ENCODE data around the gene TFAP2C. TPM values are rescaled to one million over a fixed set of nuclear protein-coding genes. Genes with fewer than 3 reads are reported as not detected.
"Not testable (repeated sequence)": the region's sequence is repeated elsewhere in the genome, so short reads cannot be mapped to it uniquely, and the experiment has no call there.

TFAP2C gene
- total RNA-seq, 1 donor from 2014 or later = 0.35 TPM

DNA sequence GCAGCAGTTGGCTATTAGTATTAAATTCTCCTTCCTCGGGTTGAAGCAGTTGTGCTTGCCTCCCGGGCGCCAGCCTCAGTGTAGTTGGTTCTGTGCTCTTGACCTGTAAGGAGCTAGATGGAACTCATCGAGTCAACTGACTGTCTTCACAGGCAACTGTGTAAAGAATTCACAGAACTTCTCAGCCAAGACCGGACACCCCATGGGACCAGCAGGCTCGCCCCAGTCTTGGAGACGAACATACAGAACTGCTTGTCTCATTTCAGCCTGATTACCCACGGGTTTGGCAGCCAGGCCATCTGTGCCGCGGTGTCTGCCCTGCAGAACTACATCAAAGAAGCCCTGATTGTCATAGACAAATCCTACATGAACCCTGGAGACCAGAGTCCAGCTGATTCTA is 8.5 kb downstream of the TFAP2C start:
- DNase-seq (ENCODE audit: extremely low read depth, low read depth, low spot score) = no peak

DNA sequence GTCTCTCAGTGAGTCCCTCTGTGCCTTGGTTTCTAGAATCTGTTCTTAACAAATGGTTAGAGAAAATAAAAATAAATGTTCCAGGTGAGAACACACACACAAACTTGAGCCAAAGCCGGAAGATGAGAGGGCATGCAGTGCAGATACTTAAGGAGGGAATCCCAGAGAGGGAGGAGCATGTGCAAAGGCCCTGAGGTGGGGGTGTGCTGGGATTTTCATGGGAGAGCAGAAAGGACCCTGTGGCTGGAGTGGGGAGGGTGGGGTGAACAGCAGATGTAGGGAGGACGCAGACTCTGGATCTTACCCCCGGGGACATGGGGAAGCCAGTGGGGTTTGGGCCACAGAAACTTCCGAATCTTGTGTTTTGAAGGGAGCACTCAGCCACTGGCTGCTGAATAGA is 17.5 kb downstream of the TFAP2C start:
- no peak for DNase-seq (ENCODE audit: extremely low read depth, low read depth, low spot score)

DNA sequence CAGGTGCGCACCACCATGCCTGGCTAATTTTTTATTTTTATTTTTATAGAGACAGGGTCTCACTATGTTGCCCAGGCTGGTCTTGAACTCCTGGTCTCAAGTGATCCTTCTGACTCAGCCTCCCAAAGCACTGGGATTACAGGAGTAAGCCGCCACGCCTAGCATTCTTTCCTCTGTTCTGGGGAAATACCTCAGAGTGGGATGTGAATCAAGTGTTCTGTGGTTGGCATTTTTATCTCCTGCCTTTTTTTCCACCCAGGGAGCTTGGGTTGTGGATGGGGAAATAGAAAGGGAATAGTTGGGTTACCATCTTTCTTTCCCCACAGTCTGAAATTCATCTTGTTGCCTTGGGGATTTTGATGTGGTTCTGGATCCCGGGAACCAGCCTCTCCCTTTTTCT is 24.1 kb downstream of the TFAP2C start:
- no peak for DNase-seq (ENCODE audit: extremely low read depth, low read depth, low spot score)

DNA sequence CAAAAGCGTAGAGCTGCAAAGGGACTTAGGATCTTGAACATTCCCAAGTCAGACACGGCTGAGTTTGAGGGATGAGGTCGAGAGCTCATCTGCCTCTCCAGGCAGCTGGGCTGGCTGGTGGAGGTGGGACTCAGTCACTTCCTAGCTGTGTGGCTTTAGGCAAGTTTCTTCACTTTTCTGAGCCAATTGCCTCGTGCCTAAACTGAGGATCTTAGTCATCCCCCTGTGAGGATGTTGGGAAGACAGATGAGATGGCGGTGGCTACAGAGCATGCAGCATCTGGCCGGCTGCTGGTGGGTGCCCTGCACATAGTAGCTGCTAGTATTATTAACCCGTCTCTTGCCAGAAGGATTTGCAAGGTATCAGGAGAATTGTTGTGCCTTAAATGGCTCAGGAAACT is 27.5 kb downstream of the TFAP2C start:
- no peak for DNase-seq (ENCODE audit: extremely low read depth, low read depth, low spot score)

DNA sequence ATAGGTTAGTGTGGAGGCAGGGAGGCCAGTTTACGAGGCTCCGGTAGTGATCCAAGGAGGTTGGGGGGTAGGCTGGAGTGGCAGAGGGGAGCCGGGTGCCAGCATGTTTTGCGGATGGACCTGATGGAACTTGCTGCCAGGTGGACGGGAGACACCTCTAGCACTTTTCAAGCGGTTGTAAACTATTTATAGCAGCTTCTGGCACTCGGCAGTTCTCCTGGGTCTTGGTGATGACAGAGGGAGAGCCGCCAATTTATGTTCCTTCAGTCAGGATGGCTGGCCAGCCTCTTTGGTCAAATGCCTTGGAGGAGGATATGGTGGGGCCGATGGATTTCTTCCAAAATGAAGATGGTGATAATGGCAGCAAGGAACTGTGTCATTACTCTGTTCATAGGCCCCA is 28.8 kb downstream of the TFAP2C start:
- DNase-seq (ENCODE audit: extremely low read depth, low read depth, low spot score) = no peak

DNA sequence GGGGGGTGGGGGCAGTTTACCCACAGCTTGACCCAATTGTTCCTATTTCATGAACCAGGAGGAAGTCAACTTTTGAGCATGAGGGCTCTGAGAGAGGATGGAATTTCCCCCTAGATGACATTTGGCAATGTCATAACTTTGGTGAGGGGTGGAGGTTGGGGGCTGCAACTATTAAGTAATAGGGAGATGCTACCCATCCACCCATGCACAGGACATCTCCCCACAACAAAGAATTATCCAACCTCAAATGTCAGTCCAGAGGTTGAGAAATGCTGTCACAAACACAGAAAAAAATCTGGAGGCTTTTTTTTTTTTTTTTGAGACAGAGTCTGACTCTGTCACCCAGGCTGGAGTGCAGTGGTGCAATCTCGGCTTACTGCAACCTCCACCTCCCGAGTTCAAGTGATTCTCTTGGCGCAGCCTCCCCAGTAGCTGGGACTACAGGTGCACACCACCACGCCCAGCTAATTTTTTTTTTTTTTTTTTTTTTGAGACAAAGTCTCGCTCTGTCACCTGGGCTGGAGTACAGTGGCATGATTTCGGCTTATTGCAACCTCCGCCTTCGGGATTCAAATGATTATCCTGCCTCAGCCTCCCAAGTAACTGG is 29.3 kb downstream of the TFAP2C start:
- not testable (repeated sequence) for DNase-seq (ENCODE audit: extremely low read depth, low read depth, low spot score)

DNA sequence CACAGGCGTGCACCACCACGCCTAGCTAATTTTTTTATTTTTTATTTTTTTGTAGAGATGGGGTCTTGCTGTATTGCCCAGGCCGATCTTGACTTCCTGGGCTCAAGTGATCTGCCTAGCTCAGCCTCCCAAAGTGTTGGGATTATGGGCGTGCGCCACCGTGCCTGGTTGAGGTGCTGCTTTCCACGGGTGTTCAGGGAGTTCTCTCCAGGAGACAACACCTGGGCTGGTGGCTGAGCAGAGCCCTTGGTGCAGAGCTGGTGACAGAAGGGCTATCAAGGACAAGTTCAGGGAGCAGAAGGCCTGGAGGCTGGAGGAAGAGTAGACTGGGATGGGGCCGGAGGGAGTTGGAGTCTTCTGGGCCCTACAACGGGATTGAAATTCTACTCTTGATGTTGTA is 34.6 kb downstream of the TFAP2C start:
- no peak for DNase-seq (ENCODE audit: extremely low read depth, low read depth, low spot score)

DNA sequence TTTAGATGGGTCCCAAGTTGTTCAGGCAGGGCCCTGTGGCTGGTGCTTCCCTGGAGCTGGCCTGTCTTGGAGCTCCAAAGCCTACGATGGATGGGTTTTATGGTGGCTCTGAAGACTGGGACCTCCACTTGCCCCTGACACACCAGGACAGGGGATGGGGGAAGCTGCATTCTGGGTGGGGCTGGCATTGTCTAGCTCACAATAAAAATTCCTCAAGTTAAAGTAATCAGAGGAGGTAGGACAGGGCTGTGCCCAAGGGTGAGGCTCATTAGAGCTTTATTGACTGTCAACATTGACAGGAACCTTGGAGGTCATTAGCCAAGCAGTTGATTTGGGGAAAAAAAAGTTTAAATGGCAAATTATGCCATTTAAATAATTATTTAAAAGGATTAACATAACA is 35.7 kb downstream of the TFAP2C start:
- no peak for DNase-seq (ENCODE audit: extremely low read depth, low read depth, low spot score)

DNA sequence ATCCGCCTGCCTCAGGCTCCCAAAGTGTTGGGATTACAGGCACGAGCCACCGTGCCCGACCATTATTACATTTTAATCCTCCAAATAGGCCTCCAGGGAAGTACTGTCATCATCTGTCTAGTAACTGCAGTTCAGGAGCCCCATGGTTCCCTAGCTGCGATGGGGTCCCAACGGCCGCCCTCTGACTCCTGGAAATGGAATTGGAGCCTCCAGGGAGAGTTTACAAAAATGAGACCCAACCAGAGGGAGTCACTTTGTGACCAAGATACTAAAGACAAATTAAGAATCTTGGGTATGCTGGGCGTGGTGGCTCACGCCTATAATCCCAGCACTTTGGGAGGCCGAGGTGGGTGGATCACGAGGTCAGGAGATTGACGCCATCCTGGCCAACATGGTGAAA is 36.7 kb downstream of the TFAP2C start:
- DNase-seq (ENCODE audit: extremely low read depth, low read depth, low spot score) = no peak

DNA sequence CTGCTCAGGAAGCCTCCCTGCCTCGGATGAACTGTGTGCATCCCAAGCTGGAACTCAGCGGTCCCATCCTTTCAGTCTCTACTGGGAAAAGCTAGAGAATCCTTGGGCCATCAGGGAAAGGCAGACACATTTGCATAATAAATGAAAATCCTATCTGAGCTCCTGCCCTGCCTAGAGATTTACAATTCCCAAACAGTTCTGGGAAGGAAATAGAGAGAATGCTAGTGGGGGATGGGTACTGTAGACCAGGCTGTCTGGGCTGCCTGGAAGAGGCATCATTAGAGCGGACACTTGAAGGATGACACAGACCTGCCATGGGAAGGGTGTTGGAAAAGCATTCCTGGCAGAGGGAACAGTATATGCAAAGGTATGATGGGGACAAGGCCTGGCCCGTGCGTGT is 44.3 kb downstream of the TFAP2C start:
- DNase-seq (ENCODE audit: extremely low read depth, low read depth, low spot score) = no peak

DNA sequence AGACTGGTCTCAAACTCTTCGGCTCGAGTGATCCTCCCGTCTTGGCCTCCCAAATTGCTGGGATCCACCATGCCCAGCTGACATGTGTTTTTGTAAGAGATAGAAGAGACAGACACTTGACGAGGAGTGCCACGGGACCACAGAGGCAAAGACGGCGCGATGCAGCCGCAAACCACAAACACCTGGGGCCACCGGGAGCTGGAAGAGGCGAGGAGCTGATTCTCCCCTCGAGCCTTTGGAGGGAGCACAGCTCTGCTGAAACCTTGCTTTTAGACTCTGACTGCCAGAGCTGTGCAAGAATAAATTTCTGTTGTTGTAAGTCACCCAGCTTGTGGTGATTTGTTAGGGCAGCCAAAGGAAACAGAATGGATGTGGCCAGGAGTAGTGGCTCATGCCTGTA is 46.9 kb downstream of the TFAP2C start:
- DNase-seq (ENCODE audit: extremely low read depth, low read depth, low spot score) = no peak

DNA sequence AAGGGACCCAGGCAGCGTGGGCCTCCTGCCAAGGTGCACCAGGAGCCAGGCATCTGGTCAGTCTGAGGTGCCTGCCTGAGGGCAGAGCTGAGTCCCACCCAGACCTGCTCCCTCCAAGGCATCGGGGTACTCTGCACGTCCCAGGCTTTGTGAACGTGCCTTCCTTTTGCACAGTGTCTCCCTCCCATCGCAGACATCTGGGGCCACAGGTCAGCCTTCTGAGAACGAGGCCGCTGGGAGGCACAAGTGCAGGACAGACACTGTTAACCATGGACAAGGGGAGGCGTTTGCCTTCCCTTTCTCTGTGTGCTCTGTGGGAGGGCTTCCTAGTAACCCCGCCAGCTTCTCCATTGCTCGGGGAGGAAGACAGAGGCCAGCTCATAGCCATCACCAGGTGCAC is 47.6 kb downstream of the TFAP2C start:
- no peak for DNase-seq (ENCODE audit: extremely low read depth, low read depth, low spot score)

DNA sequence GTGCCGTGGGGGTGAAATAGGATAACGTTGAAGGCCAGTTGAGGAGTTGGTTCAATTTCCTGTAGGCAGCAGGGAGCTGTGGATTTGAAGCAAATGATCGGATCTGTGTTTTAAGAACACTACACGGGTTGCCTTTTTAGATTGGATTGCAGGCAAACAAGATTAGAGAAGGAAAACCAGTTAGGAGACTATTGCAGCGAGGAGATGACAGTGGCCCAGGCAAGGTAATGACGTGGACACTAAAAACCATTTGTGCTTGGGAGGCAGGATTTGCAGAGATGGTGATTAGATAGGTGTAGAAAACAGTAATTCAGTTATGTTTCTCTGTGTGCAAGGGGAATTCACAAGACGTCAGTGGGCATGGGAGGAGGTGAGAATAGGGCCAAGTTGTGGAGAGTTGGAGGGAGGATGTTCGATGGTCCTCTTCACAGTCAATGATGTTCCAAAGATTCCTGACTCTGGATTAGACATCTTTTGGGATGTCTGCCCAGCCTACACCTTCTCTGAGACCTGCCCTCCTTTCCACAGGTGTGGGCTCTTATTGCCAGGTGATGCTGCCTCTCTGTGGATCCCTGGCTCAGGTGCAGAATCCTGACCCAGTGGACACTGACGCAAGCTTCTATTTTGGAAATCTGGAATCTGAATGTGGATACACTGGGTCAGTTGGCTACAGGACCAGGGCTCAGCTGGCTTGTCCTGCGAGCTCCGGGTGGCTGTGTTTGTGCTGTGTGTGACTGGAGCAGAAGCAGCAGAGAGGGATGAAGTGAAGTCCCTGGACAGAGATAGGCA is 54.2 kb downstream of the TFAP2C start:
- no peak for DNase-seq (ENCODE audit: extremely low read depth, low read depth, low spot score)

DNA sequence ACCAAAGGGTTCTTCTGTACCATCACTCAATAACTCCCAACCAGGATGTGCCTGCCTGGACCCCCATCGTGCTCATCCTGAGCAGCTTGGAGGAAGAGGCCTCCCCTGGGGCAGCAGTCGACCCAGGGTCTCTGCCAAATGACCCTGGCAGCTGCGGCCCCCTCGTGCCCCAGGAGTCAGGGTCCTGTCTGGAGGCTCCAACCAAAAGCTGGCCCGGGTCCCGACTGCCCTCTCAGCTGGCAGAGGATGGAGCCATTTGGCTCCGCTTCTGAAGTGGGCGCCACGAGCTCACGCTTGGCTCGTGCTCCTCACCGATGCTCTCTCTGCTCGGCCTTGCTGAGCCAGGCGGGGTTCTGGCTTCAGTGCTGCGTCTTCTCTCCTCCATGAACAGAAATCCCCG is 56.8 kb downstream of the TFAP2C start:
- DNase-seq (ENCODE audit: extremely low read depth, low read depth, low spot score) = no peak

DNA sequence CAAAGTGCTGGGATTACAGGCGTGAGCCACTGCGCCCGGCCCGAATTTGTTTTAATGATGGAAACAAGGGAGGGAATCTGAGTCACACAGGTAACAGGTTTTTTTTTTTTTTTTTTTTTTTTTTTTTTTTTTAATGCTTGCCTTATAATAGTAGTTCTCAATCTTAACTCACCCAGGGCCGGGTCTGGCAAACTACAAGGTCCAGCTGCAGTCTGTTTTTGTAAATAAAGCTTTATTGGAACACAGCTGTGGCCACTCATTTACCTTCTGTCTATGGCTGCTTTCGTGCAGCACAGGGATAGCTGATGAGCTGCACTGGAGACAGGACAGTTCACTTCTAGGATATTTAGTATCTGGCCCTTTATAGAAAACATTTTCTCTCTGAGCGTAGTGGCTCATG is 58.0 kb downstream of the TFAP2C start:
- no peak for DNase-seq (ENCODE audit: extremely low read depth, low read depth, low spot score)

DNA sequence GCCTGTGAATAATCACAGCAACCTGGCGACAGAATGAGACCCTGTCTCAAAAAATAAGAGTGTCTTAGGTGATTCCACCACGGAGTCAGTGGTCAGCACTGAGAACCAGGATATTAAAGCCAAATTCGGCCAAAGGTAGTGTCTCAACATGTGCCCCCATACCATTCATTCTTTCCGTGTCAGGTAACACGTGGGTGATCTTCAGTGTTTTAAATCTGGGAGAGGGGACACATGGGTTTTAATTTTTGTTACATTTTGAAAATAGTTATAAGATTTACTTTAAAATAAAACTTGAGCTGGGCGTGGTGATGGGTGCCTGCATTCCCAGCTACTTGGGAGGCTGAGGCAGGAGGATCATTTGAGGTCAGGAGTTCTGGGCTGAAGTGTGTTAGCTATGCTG is 59.0 kb downstream of the TFAP2C start:
- no peak for DNase-seq (ENCODE audit: extremely low read depth, low read depth, low spot score)

Other genes starting within 250 kb of the TFAP2C start
- 14.8 and 15.4 TPM in 2 replicates for gene AURKA, start 237.1 kb upstream of the TFAP2C start, total RNA-seq
- 29.0 and 29.7 TPM in 2 replicates for gene CSTF1, start 236.7 kb upstream of the TFAP2C start, total RNA-seq
- gene CASS4, start 217.0 kb upstream of the TFAP2C start, total RNA-seq = not detected in 2 replicates
- 50.8 and 65.7 TPM in 2 replicates for gene RTF2, start 160.7 kb upstream of the TFAP2C start, total RNA-seq
- gene FAM209A, start 104.6 kb upstream of the TFAP2C start, total RNA-seq = not detected in 2 replicates
- not detected in 2 replicates for gene FAM209B, start 96.1 kb upstream of the TFAP2C start, total RNA-seq

All from glomerular endothelial cell (primary cell).